Keratinocyte (primary cell): Measurements from ENCODE around the gene EYS. TPM values are rescaled to one million over a fixed set of nuclear protein-coding genes. Genes with fewer than 3 reads are reported as not detected.

Experiments used
- DNase-seq: peaks from one replicate; pipeline ENCODE4 v3.0.0-alpha.2; 2011; ENCODE audit warnings: low read depth, missing footprints, low spot score
- FAIRE-seq: peaks from 2 replicates; lab custom pipeline; 2011; peaks lifted over from hg19 to GRCh38; lab: Jason Lieb, UNC
- H2AFZ ChIP-seq: 2 replicates; pipeline ENCODE4 v1.6.0; 2012; ENCODE audit warnings: low read length, control low read depth, inconsistent platforms; ENCODE audit not compliant: control insufficient read depth
- H3K27ac ChIP-seq: 2 replicates; pipeline ENCODE4 v1.5.1; 2011; ENCODE audit warnings: low read length; ENCODE audit not compliant: control insufficient read depth, insufficient read depth
- H3K27me3 ChIP-seq: 3 replicates; pipeline ENCODE4 v1.6.0; 2011; ENCODE audit warnings: low read length; ENCODE audit not compliant: control insufficient read depth, insufficient read depth; ENCODE audit errors: extremely low read depth
- H3K36me3 ChIP-seq, 2 experiments: 2 replicates in 1 of 2; 3 replicates in 1 of 2; pipeline ENCODE4 v1.5.1; 2011; ENCODE audit warnings: low read length in 2 of 2, mild to moderate bottlenecking in 1 of 2; ENCODE audit not compliant: control insufficient read depth in 2 of 2, insufficient read depth in 2 of 2; ENCODE audit errors: extremely low read depth in 1 of 2
- H3K4me1 ChIP-seq: 3 replicates; pipeline ENCODE4 v1.5.1; 2011; ENCODE audit warnings: low read length; ENCODE audit not compliant: control insufficient read depth, insufficient read depth; ENCODE audit errors: extremely low read depth
- H3K4me2 ChIP-seq: 3 replicates; pipeline ENCODE4 v1.6.0; 2011; ENCODE audit warnings: low read depth, low read length; ENCODE audit not compliant: control insufficient read depth, insufficient read depth; ENCODE audit errors: extremely low read depth
- H3K4me3 ChIP-seq, 3 experiments: fragments of 200-600 bp in 1 of 3; sonication (generic) in 1 of 3; 2 replicates in 2 of 3; 3 replicates in 1 of 3; pipeline ENCODE4 v1.5.1; 2011 to 2016; ENCODE audit warnings: low read length in 3 of 3, mild to moderate bottlenecking in 3 of 3, control low read depth in 2 of 3, inconsistent platforms in 1 of 3, low read depth in 1 of 3, mixed read lengths in 1 of 3, mixed run types in 1 of 3, moderate library complexity in 1 of 3; ENCODE audit not compliant: control insufficient read depth in 2 of 3, insufficient read depth in 2 of 3; ENCODE audit errors: extremely low read depth in 1 of 3
- H3K79me2 ChIP-seq: 2 replicates; pipeline ENCODE4 v1.6.0; 2012; ENCODE audit warnings: low read length; ENCODE audit not compliant: control insufficient read depth, insufficient read depth
- H3K9ac ChIP-seq: 3 replicates; pipeline ENCODE4 v1.6.0; 2011; ENCODE audit warnings: low read length; ENCODE audit not compliant: control insufficient read depth, insufficient read depth; ENCODE audit errors: extremely low read depth
- H3K9me1 ChIP-seq: 3 replicates; pipeline ENCODE4 v1.6.0; 2011; ENCODE audit warnings: low read length; ENCODE audit not compliant: control insufficient read depth, insufficient read depth; ENCODE audit errors: extremely low read depth
- H3K9me3 ChIP-seq: 2 replicates; pipeline ENCODE4 v1.5.1; 2012; ENCODE audit warnings: low read depth, low read length; ENCODE audit not compliant: control insufficient read depth
- H4K20me1 ChIP-seq: 3 replicates; pipeline ENCODE4 v1.6.0; 2011; ENCODE audit warnings: low read length; ENCODE audit not compliant: control insufficient read depth, insufficient read depth; ENCODE audit errors: extremely low read depth
- EZH2 ChIP-seq: IDR thresholded peaks from one replicate; pipeline ENCODE4 v1.6.1; 2012; ENCODE audit warnings: inconsistent platforms, mild to moderate bottlenecking, low read length, moderate library complexity
- dilution Hi-C: fragments of 300-500 bp; cut with MboI; formaldehyde crosslinking; loops from one replicate; pipeline ENCODE4 v1.7.0; 2020; ENCODE audit warnings: low sequenced_read_pairs; ENCODE audit not compliant: extremely low pct_ligation_motif_present
- polyA plus RNA-seq, 5 experiments: library from polyadenylated mRNA; depleted of rRNA in 3 of 5; stranded (reverse) in 3 of 5; stranded (forward) in 1 of 5; unstranded in 1 of 5; fragments of >200 nt; gene quantifications; 1 replicate in 1 of 5; 2 replicates in 3 of 5; 3 replicates in 1 of 5; pipeline versions ENCODE4 v1.2.1 to v1.2.3, GENCODE V29; 2011 to 2012; ENCODE audit warnings: missing spikeins in 2 of 5, low read depth in 1 of 5, low replicate concordance in 1 of 5
- TF ChIP-seq, protein P1 (sequence below), 3 experiments: IDR thresholded peaks in 1 of 3; conservative IDR thresholded peaks in 1 of 3; optimal IDR thresholded peaks in 1 of 3; 2 replicates in 2 of 3; 3 replicates in 1 of 3; pipeline versions ENCODE3 to v1.5.1; 2011; ENCODE audit warnings: low read length in 3 of 3, mild to moderate bottlenecking in 3 of 3, moderate library complexity in 2 of 3, control low read depth in 1 of 3, inconsistent platforms in 1 of 3; ENCODE audit not compliant: insufficient read depth in 2 of 3; ENCODE audit errors: extremely low read depth in 1 of 3

The EYS gene
- polyA plus RNA-seq, 1 donor (not counting 4 experiments of a cell fraction or from before 2014, with no cell fraction given) = 0.34 TPM

GRCh38 chr6:64404396-64404795, 1302.6 kb downstream of the EYS start:
- H3K4me2 ChIP-seq = no peak overlapping the region
- H3K9ac ChIP-seq = no peak overlapping the region
- TF ChIP-seq, protein P1, sequence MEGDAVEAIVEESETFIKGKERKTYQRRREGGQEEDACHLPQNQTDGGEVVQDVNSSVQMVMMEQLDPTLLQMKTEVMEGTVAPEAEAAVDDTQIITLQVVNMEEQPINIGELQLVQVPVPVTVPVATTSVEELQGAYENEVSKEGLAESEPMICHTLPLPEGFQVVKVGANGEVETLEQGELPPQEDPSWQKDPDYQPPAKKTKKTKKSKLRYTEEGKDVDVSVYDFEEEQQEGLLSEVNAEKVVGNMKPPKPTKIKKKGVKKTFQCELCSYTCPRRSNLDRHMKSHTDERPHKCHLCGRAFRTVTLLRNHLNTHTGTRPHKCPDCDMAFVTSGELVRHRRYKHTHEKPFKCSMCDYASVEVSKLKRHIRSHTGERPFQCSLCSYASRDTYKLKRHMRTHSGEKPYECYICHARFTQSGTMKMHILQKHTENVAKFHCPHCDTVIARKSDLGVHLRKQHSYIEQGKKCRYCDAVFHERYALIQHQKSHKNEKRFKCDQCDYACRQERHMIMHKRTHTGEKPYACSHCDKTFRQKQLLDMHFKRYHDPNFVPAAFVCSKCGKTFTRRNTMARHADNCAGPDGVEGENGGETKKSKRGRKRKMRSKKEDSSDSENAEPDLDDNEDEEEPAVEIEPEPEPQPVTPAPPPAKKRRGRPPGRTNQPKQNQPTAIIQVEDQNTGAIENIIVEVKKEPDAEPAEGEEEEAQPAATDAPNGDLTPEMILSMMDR (optimal IDR thresholded peaks at IDR 0.05 in 1 of 3, IDR thresholded peaks at IDR 0.05 in 1 of 3, conservative IDR thresholded peaks at IDR 0.05 in 1 of 3; ENCODE audit: extremely low read depth in 1 of 3, insufficient read depth in 2 of 3, low read length in 3 of 3) = no peak
- TF ChIP-seq EZH2 = no peak
- H3K27me3 ChIP-seq = no peaks in the 10 kb centered on the region
- dilution Hi-C loops = no loop called here
- no peaks in the 10 kb centered on the region for H3K36me3 ChIP-seq
- no peak overlapping the region for H2AFZ ChIP-seq
- no peak overlapping the region for H3K27ac ChIP-seq
- FAIRE-seq (no peak), DNase-seq (no peak)
- H3K4me3 ChIP-seq = no peak overlapping the region
- H3K4me1 ChIP-seq = no peaks in the 10 kb centered on the region
- no peaks in the 10 kb centered on the region for H3K79me2 ChIP-seq
- H3K9me1 ChIP-seq = no peaks in the 10 kb centered on the region
- no peaks in the 10 kb centered on the region for H4K20me1 ChIP-seq
- H3K9me3 ChIP-seq = no peaks in the 10 kb centered on the region

DNA sequence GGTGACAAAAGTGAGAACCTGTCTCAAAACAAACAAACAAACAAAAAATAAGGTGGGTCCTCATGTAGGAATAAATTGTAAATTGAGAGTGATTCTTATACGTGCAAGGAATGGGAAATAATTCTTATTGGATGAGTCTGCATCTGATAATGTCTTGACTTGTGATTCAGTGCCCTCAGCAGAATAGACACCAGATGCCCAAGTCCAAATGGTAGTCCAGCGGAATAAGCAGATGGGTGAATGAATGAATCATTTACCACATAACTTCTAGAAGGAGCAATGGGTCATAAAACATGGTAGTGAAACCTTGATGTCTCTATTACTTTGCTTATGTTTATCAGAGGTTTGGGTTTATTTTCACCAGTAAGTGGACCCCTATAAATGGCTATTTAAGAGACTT, 1323.7 kb downstream of the EYS start:
- TF ChIP-seq, protein P1 (optimal IDR thresholded peaks at IDR 0.05 in 1 of 3, IDR thresholded peaks at IDR 0.05 in 1 of 3, conservative IDR thresholded peaks at IDR 0.05 in 1 of 3; ENCODE audit: extremely low read depth in 1 of 3, insufficient read depth in 2 of 3, low read length in 3 of 3) = no peak
- no peak for TF ChIP-seq EZH2

More for the DNA sequence above, 1323.7 kb downstream of the EYS start:
- Histone ChIP-seq H3K4me1 (no peaks in the 10 kb centered on the region), H3K27ac (no peak overlapping the region), H3K4me3 (no peak overlapping the region), H3K4me2 (no peak overlapping the region), H3K79me2 (no peaks in the 10 kb centered on the region), H3K9me1 (no peaks in the 10 kb centered on the region), H3K9ac (no peak overlapping the region), H4K20me1 (no peaks in the 10 kb centered on the region), H3K36me3 (no peaks in the 10 kb centered on the region), H3K27me3 (no peaks in the 10 kb centered on the region), H2AFZ (no peak overlapping the region), H3K9me3 (no peaks in the 10 kb centered on the region)
- no peak for FAIRE-seq
- dilution Hi-C loops = no loop called here
- no peak for DNase-seq
